ENCODE results near the gene CLIP4. TPM values are rescaled to one million over a fixed set of nuclear protein-coding genes. Genes with fewer than 3 reads are reported as not detected.

The CLIP4 gene, protein sequence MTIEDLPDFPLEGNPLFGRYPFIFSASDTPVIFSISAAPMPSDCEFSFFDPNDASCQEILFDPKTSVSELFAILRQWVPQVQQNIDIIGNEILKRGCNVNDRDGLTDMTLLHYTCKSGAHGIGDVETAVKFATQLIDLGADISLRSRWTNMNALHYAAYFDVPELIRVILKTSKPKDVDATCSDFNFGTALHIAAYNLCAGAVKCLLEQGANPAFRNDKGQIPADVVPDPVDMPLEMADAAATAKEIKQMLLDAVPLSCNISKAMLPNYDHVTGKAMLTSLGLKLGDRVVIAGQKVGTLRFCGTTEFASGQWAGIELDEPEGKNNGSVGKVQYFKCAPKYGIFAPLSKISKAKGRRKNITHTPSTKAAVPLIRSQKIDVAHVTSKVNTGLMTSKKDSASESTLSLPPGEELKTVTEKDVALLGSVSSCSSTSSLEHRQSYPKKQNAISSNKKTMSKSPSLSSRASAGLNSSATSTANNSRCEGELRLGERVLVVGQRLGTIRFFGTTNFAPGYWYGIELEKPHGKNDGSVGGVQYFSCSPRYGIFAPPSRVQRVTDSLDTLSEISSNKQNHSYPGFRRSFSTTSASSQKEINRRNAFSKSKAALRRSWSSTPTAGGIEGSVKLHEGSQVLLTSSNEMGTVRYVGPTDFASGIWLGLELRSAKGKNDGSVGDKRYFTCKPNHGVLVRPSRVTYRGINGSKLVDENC
- polyA plus RNA-seq (2011; rRNA removed) (54.7 and 71.4 TPM in 2 replicates), polyA minus RNA-seq (2011; rRNA and poly(A)+ RNA removed) (75.3 and 94.3 TPM in 2 replicates)

DNA sequence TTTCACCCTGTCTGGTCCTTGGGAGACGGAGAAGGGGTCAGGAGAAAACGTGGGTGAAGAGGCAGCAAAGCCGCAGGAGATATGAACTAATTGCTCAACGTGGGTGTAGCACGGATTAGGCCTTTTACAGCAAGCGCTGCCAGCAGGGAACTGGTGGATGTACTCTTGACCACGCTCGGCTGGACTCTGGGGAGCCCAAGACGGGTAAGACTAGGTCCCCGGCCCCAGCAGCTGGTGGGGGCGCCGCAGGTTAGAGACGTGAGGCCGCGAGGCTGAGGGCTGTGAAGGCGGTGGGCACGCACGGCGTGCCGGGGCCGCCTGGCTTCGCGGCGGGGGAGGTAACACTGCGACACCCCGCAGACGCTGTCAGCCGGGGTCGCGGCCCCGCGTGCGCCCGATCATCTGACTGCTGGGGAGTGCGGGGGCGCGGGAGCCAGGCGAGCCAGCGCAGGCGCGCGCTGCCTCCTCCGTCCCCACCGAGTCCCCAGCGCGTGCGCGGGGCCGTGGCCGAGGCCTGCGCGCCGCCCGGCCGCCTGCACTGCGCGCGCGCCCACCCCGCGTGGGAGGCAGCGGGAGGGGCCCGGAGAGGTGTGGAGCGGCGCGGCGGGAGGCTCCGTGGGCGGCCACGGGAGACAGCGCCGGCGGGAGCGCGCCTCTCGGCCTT lies at the start of gene CLIP4:
TSS of gene CLIP4 (plus strand) at position 470 of the 664 bp plus-strand sequence. CDS start 5,974 bp downstream, outside the sequence.
- POLR2A ChIA-PET = interaction anchor here (0.9 to 1.2 kb wide), 2 partner anchors 15 to 401 kb away, joined by 4 read pairs; no protein-coding TSS in a partner anchor
- CTCF ChIA-PET = interaction anchor here (1.0 kb wide), 1 partner anchor 156 kb away, joined by 3 read pairs; no protein-coding TSS in a partner anchor
- Histone ChIP-seq H3K27me3 (ENCODE audit: control insufficient read depth, insufficient read depth, low read length) (no peaks in the 10 kb centered on the region), H3K4me3 (ENCODE audit: low read depth, low read length) (peak within 1 kb of the TSS; percentile 83), H3K9me3 (ENCODE audit: control insufficient read depth, insufficient read depth, low read length) (no peaks in the 10 kb centered on the region), H3K27ac (ENCODE audit: low read depth, low read length) (peak within 1 kb of the TSS; percentile 96)
- no peak for DNase-seq (ENCODE audit: low read depth, low spot score)
- TF ChIP-seq, protein P1, sequence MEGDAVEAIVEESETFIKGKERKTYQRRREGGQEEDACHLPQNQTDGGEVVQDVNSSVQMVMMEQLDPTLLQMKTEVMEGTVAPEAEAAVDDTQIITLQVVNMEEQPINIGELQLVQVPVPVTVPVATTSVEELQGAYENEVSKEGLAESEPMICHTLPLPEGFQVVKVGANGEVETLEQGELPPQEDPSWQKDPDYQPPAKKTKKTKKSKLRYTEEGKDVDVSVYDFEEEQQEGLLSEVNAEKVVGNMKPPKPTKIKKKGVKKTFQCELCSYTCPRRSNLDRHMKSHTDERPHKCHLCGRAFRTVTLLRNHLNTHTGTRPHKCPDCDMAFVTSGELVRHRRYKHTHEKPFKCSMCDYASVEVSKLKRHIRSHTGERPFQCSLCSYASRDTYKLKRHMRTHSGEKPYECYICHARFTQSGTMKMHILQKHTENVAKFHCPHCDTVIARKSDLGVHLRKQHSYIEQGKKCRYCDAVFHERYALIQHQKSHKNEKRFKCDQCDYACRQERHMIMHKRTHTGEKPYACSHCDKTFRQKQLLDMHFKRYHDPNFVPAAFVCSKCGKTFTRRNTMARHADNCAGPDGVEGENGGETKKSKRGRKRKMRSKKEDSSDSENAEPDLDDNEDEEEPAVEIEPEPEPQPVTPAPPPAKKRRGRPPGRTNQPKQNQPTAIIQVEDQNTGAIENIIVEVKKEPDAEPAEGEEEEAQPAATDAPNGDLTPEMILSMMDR (IDR thresholded peaks at IDR 0.05; ENCODE audit: low read depth, low read length) = no peak

DNA sequence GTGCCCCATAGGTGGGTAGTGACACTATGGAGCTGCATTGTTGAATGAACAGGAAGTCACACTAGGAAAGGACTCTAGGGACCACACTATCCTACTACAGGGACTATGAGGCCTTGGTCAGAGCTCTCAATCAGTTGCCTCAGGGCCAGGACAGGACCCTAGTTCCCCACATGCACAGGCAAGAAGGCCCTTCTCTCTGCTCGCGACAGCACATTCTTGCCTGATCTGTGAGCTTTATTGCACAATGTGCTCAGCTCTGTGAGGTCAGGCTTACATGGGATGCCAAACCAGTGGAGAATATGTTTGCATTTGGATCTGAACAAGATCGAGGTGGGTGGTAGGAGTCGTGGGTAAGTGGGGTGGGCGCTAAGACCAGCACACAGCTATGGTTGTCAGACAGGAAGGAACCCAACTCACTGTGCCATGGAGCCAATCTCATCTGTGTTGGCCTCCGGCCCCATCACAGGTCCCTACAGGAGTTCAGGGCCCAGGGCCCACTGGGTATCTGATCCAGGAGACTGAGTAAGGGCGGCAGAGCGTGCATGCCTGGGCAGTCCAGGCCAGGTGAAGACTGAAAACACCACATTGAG lies 48.8 kb upstream of the CLIP4 start:
- Histone ChIP-seq H3K9me3 (ENCODE audit: control insufficient read depth, insufficient read depth, low read length) (no peaks in the 10 kb centered on the region), H3K27me3 (ENCODE audit: control insufficient read depth, insufficient read depth, low read length) (no peaks in the 10 kb centered on the region), H3K27ac (ENCODE audit: low read depth, low read length) (no peak overlapping the region), H3K4me3 (ENCODE audit: low read depth, low read length) (no peak overlapping the region)
- POLR2A ChIA-PET = no interaction called here
- DNase-seq (ENCODE audit: low read depth, low spot score) = peak; percentile 37
- CTCF ChIA-PET = interaction anchor here (0.8 kb wide), 1 partner anchor 9 kb away, joined by 3 read pairs; no protein-coding TSS in a partner anchor
- TF ChIP-seq, protein P1 (IDR thresholded peaks at IDR 0.05; ENCODE audit: low read depth, low read length) = no peak

DNA sequence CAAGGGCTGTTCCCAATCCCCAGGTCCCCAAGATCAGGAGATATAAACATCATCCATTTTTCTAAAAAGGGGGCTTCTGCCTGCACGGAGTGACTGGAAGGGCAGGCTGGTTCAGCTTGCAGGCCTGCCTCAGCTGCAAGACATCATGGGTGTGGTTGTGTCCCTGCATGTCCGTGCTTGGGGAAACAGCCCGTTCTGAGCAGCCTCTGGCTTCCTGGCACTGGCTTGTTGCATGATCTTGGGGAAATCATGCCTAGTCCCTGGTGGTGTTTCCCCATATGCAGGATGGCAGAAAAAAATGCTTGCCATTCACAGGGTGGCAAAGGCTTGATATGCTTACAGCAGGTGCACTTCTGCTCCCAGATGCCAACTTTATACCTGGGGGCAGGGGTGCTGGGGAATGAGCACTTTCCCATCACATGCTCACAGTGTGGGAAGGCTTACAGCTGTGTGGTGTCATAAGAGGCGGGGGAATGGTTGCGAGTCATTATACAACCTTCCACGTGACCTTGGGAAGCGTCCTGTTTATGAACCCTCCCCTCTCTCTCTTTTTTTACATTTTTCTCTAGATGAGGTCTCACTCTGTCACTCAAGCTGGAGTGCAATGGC lies 48.1 kb upstream of the CLIP4 start:
- ChIA-PET CTCF (interaction anchor here (0.8 to 1.1 kb wide), 2 partner anchors 8 to 9 kb away, joined by 3 to 5 read pairs; no protein-coding TSS in a partner anchor), POLR2A (no interaction called here)
- DNase-seq (ENCODE audit: low read depth, low spot score) = no peak
- Histone ChIP-seq H3K27me3 (ENCODE audit: control insufficient read depth, insufficient read depth, low read length) (no peaks in the 10 kb centered on the region), H3K9me3 (ENCODE audit: control insufficient read depth, insufficient read depth, low read length) (no peaks in the 10 kb centered on the region), H3K4me3 (ENCODE audit: low read depth, low read length) (no peak overlapping the region), H3K27ac (ENCODE audit: low read depth, low read length) (no peak overlapping the region)
- TF ChIP-seq, protein P1 (IDR thresholded peaks at IDR 0.05; ENCODE audit: low read depth, low read length) = no peak

DNA sequence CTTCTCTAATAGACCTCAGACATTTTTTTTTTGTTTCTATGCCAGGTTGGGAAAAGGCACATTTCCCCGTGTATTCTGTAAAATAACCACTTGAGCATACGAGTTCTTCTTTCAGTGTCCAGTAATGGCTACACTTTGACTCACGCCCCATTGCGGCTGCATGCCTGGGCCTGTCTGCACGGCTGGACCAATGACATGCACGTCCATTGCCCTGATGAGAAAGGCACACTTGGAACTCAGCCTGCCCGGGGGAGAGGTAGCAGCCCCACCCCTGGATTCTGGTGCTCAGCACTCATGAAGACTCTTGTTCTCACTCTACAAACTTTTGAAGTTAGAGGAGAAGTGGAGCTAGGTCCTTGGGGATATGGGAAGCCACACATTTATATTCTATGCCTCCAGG lies 46.7 kb upstream of the CLIP4 start:
- no peaks in the 10 kb centered on the region for H3K9me3 ChIP-seq (ENCODE audit: control insufficient read depth, insufficient read depth, low read length)
- no peak for DNase-seq (ENCODE audit: low read depth, low spot score)
- TF ChIP-seq, protein P1 (IDR thresholded peaks at IDR 0.05; ENCODE audit: low read depth, low read length) = no peak
- ChIA-PET POLR2A (no interaction called here), CTCF (interaction anchor here (1.1 kb wide), 1 partner anchor 8 kb away, joined by 5 read pairs; no protein-coding TSS in a partner anchor)
- no peak overlapping the region for H3K4me3 ChIP-seq (ENCODE audit: low read depth, low read length)
- peaks cover 2% of the 10 kb centered on the region for H3K27me3 ChIP-seq (ENCODE audit: control insufficient read depth, insufficient read depth, low read length)
- H3K27ac ChIP-seq (ENCODE audit: low read depth, low read length) = no peak overlapping the region
